ENCODE measurements around the gene WBP1L. TPM values are rescaled to one million over a fixed set of nuclear protein-coding genes. Genes with fewer than 3 reads are reported as not detected.

WBP1L gene
- polyA plus RNA-seq, 1 donor from 2014 or later = 20.8 TPM

DNA sequence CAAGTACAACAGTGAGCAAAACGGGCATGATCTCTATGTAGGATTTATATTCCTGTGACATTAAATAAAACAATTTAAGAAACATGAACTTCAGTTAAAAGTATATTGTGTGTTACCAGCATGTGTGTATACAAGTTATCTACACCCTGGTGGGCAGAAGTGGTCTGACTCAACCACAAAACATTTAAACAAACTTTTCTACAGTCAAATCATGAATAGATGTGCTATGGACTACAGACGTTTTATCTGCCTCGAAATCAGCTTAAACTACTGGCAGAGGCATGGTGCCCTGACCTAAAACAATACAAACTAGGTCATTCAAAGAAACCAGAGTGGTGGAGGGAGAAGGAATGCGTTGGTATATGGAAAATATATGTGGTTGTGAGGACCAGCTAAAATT, 33.1 kb upstream of the WBP1L start:
- peaks cover 3% of the 10 kb centered on the region for H3F3A ChIP-seq (ENCODE audit: insufficient read depth, low read length, poor library complexity, severe bottlenecking)
- no peak overlapping the region for H3K4me2 ChIP-seq (ENCODE audit: low read length)
- H3K79me2 ChIP-seq (replicated peaks; ENCODE audit: insufficient read depth, low read length) = peaks cover 72% of the 10 kb centered on the region
- TF ChIP-seq CTCF (IDR thresholded peaks at IDR 0.05; ENCODE audit: poor library complexity, severe bottlenecking) (no peak), EP300 (conservative IDR thresholded peaks at IDR 0.05; ENCODE audit: poor library complexity, severe bottlenecking) (no peak), RAD21 (conservative IDR thresholded peaks at IDR 0.05) (no peak), POLR2AphosphoS5 (IDR thresholded peaks at IDR 0.05) (no peak), SMC3 (conservative IDR thresholded peaks at IDR 0.05; ENCODE audit: poor library complexity) (no peak), MXI1 (conservative IDR thresholded peaks at IDR 0.05; ENCODE audit: poor library complexity, severe bottlenecking) (no peak), EZH2 (IDR thresholded peaks at IDR 0.05; ENCODE audit: borderline replicate concordance, insufficient read depth, low read length, poor library complexity, severe bottlenecking) (no peak), TAF1 (IDR thresholded peaks at IDR 0.05; ENCODE audit: low read depth) (no peak)
- TF ChIP-seq, protein P1, sequence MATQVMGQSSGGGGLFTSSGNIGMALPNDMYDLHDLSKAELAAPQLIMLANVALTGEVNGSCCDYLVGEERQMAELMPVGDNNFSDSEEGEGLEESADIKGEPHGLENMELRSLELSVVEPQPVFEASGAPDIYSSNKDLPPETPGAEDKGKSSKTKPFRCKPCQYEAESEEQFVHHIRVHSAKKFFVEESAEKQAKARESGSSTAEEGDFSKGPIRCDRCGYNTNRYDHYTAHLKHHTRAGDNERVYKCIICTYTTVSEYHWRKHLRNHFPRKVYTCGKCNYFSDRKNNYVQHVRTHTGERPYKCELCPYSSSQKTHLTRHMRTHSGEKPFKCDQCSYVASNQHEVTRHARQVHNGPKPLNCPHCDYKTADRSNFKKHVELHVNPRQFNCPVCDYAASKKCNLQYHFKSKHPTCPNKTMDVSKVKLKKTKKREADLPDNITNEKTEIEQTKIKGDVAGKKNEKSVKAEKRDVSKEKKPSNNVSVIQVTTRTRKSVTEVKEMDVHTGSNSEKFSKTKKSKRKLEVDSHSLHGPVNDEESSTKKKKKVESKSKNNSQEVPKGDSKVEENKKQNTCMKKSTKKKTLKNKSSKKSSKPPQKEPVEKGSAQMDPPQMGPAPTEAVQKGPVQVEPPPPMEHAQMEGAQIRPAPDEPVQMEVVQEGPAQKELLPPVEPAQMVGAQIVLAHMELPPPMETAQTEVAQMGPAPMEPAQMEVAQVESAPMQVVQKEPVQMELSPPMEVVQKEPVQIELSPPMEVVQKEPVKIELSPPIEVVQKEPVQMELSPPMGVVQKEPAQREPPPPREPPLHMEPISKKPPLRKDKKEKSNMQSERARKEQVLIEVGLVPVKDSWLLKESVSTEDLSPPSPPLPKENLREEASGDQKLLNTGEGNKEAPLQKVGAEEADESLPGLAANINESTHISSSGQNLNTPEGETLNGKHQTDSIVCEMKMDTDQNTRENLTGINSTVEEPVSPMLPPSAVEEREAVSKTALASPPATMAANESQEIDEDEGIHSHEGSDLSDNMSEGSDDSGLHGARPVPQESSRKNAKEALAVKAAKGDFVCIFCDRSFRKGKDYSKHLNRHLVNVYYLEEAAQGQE (IDR thresholded peaks at IDR 0.05; ENCODE audit: borderline replicate concordance) = no peak
- H3K27ac ChIP-seq (ENCODE audit: low read length) = no peak overlapping the region
- no peaks in the 10 kb centered on the region for H4K20me1 ChIP-seq (ENCODE audit: insufficient read depth)
- H2AFZ ChIP-seq (ENCODE audit: low read depth, low read length) = no peak overlapping the region
- H3K9me2 ChIP-seq (ENCODE audit: insufficient read depth, low read length) = no peaks in the 10 kb centered on the region
- H3K4me3 ChIP-seq (ENCODE audit: low read length) = no peak overlapping the region
- no peaks in the 10 kb centered on the region for H3K9me3 ChIP-seq (ENCODE audit: low read length)
- no peaks in the 10 kb centered on the region for H3K27me3 ChIP-seq (ENCODE audit: insufficient read depth, low read depth, low read length)
- H3K9ac ChIP-seq (ENCODE audit: low read length) = no peak overlapping the region
- no peaks in the 10 kb centered on the region for H3K36me3 ChIP-seq (ENCODE audit: insufficient read depth, low read length)

- no peak overlapping the region for H3K27ac ChIP-seq (ENCODE audit: low read length)
- no peaks in the 10 kb centered on the region for H3K9me3 ChIP-seq (ENCODE audit: low read length)
- H3K27me3 ChIP-seq (ENCODE audit: insufficient read depth, low read depth, low read length) = no peaks in the 10 kb centered on the region
- TF ChIP-seq RAD21 (conservative IDR thresholded peaks at IDR 0.05) (no peak), CTCF (IDR thresholded peaks at IDR 0.05; ENCODE audit: poor library complexity, severe bottlenecking) (no peak), EZH2 (IDR thresholded peaks at IDR 0.05; ENCODE audit: borderline replicate concordance, insufficient read depth, low read length, poor library complexity, severe bottlenecking) (no peak), POLR2AphosphoS5 (IDR thresholded peaks at IDR 0.05) (no peak), TAF1 (IDR thresholded peaks at IDR 0.05; ENCODE audit: low read depth) (no peak), MXI1 (conservative IDR thresholded peaks at IDR 0.05; ENCODE audit: poor library complexity, severe bottlenecking) (no peak), EP300 (conservative IDR thresholded peaks at IDR 0.05; ENCODE audit: poor library complexity, severe bottlenecking) (no peak), SMC3 (conservative IDR thresholded peaks at IDR 0.05; ENCODE audit: poor library complexity) (no peak)
- TF ChIP-seq, protein P1 (IDR thresholded peaks at IDR 0.05; ENCODE audit: borderline replicate concordance) = no peak
- H3K36me3 ChIP-seq (ENCODE audit: insufficient read depth, low read length) = no peaks in the 10 kb centered on the region
- no peak overlapping the region for H3K9ac ChIP-seq (ENCODE audit: low read length)
- peak overlapping the region; percentile 76 for H3K4me2 ChIP-seq (ENCODE audit: low read length)
- H2AFZ ChIP-seq (ENCODE audit: low read depth, low read length) = no peak overlapping the region
- H3K4me3 ChIP-seq (ENCODE audit: low read length) = peak overlapping the region; percentile 90
- no peaks in the 10 kb centered on the region for H3K9me2 ChIP-seq (ENCODE audit: insufficient read depth, low read length)
- no peaks in the 10 kb centered on the region for H4K20me1 ChIP-seq (ENCODE audit: insufficient read depth)
- H3F3A ChIP-seq (ENCODE audit: insufficient read depth, low read length, poor library complexity, severe bottlenecking) = peaks cover 3% of the 10 kb centered on the region
- H3K79me2 ChIP-seq (replicated peaks; ENCODE audit: insufficient read depth, low read length) = peaks cover 60% of the 10 kb centered on the region
These were observed 31.7 kb upstream of the WBP1L start for GRCh38 chr10:102712089-102712488.
